Measurements from ENCODE around the gene RAI14.

Gene RAI14

GRCh38 chr5:34677428-34677827 lies 21.3 kb downstream of the RAI14 start:
- DNase-seq (ENCODE audit: low read depth) = no peak

GRCh38 chr5:34680896-34681295 lies 24.8 kb downstream of the RAI14 start:
- no peak for DNase-seq (ENCODE audit: low read depth)

- DNase-seq (ENCODE audit: low read depth) = no peak
Observed at GRCh38 chr5:34682926-34683623, 26.9 kb downstream of the RAI14 start.

- DNase-seq (ENCODE audit: low read depth) = no peak
Observed at GRCh38 chr5:34684281-34684979, 28.3 kb downstream of the RAI14 start.

- DNase-seq (ENCODE audit: low read depth) = no peak
Observed at GRCh38 chr5:34684980-34685352, 28.8 kb downstream of the RAI14 start.

GRCh38 chr5:34685485-34686165 lies 29.5 kb downstream of the RAI14 start:
- no peak for DNase-seq (ENCODE audit: low read depth)

- DNase-seq (ENCODE audit: low read depth) = peak; percentile 86
Observed at GRCh38 chr5:34686762-34687268, 30.7 kb downstream of the RAI14 start.

- no peak for DNase-seq (ENCODE audit: low read depth)
Observed at GRCh38 chr5:34687269-34688011, 31.3 kb downstream of the RAI14 start.

GRCh38 chr5:34688015-34688810 lies 32.1 kb downstream of the RAI14 start:
- DNase-seq (ENCODE audit: low read depth) = no peak

GRCh38 chr5:34690301-34690700 lies 34.2 kb downstream of the RAI14 start:
- DNase-seq (ENCODE audit: low read depth) = no peak

- DNase-seq (ENCODE audit: low read depth) = no peak
Observed at GRCh38 chr5:34690898-34691297, 34.8 kb downstream of the RAI14 start.

- no peak for DNase-seq (ENCODE audit: low read depth)
Observed at GRCh38 chr5:34691326-34691725, 35.2 kb downstream of the RAI14 start.

- DNase-seq (ENCODE audit: low read depth) = no peak
Observed at GRCh38 chr5:34692786-34693185, 36.7 kb downstream of the RAI14 start.

- DNase-seq (ENCODE audit: low read depth) = no peak
Observed at GRCh38 chr5:34694012-34694411, 37.9 kb downstream of the RAI14 start.

- DNase-seq (ENCODE audit: low read depth) = no peak
Observed at GRCh38 chr5:34694685-34695084, 38.6 kb downstream of the RAI14 start.

- DNase-seq (ENCODE audit: low read depth) = no peak
Observed at GRCh38 chr5:34695275-34696027, 39.3 kb downstream of the RAI14 start.

- DNase-seq (ENCODE audit: low read depth) = no peak
Observed at GRCh38 chr5:34697308-34698108, 41.4 kb downstream of the RAI14 start.

GRCh38 chr5:34698109-34698419 lies 41.9 kb downstream of the RAI14 start:
- no peak for DNase-seq (ENCODE audit: low read depth)

- no peak for DNase-seq (ENCODE audit: low read depth)
Observed at GRCh38 chr5:34698754-34699153, 42.6 kb downstream of the RAI14 start.
